NB4 (cell line): ENCODE results near the gene ZNF407.

ENCODE experiments used
- DNase-seq: peaks from one replicate; pipeline ENCODE4 v3.0.0; 2010; ENCODE audit warnings: low read depth
- H3K4me3 ChIP-seq: one replicate; pipeline ENCODE4 v1.5.1; 2011; ENCODE audit warnings: mild to moderate bottlenecking, low read depth, low read length, moderate library complexity
- MAX ChIP-seq: IDR thresholded peaks from 2 replicates; pipeline ENCODE4 v1.6.1; 2011; ENCODE audit warnings: low read depth, low read length
- MYC ChIP-seq: IDR thresholded peaks from 2 replicates; pipeline ENCODE4 v1.6.1; 2011; ENCODE audit warnings: low read depth, low read length
- POLR2A ChIP-seq: IDR thresholded peaks from 2 replicates; pipeline ENCODE4 v1.6.1; 2011; ENCODE audit warnings: mild to moderate bottlenecking; ENCODE audit not compliant: insufficient read length; ENCODE audit errors: extremely low read depth
- TF ChIP-seq, protein P1 (sequence below): IDR thresholded peaks from one replicate; pipeline ENCODE4 v1.5.1; 2012; ENCODE audit warnings: low read depth, low read length

The ZNF407 gene

DNA sequence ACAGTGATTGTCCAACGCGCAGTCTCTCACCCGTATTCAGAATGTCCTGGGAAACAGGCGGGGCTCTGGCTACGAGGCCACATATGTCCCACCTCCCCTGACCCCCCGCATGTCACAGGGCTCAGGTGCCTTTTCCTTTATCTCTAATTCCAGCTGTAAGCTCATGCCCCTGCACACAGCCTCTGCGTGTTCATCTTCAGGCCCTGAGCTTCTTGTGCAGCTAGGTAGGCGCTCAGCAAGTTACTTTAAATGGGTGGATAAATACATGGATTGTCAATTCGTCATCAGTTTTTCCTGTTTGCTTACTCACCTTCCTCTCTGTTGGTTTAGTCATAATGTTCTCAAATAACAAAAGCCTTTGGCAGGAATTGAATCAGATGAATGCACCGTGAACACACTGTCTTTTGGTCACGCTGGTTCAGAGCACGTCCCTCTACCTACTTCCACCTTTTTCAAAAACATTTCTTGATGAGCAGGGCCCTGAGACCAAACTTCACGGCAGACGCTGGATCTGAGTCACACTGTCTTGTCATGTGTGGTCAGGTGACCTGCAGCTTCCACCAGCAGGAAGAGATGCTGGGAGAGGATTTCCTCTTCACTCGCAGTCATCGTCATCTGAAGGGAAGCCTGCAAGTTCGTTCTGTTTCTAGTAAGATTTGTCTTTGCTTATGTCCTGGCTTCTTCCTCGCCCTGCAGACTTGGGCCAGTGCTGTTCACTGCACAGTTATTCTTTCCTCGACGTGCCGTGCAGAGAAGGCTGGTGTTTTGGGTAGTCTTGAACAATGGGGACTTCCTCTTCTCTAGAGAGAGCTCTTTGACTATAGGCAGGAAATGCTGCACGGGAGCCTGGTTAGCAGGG, 473.2 kb downstream of the ZNF407 start:
- peak overlapping the region; percentile 44 for H3K4me3 ChIP-seq
- DNase-seq: peak; percentile 85
- TF ChIP-seq, protein P1, sequence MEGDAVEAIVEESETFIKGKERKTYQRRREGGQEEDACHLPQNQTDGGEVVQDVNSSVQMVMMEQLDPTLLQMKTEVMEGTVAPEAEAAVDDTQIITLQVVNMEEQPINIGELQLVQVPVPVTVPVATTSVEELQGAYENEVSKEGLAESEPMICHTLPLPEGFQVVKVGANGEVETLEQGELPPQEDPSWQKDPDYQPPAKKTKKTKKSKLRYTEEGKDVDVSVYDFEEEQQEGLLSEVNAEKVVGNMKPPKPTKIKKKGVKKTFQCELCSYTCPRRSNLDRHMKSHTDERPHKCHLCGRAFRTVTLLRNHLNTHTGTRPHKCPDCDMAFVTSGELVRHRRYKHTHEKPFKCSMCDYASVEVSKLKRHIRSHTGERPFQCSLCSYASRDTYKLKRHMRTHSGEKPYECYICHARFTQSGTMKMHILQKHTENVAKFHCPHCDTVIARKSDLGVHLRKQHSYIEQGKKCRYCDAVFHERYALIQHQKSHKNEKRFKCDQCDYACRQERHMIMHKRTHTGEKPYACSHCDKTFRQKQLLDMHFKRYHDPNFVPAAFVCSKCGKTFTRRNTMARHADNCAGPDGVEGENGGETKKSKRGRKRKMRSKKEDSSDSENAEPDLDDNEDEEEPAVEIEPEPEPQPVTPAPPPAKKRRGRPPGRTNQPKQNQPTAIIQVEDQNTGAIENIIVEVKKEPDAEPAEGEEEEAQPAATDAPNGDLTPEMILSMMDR: no peak
- TF ChIP-seq MYC: peak; percentile 49; the same call in 1 of the 2 replicates

DNA sequence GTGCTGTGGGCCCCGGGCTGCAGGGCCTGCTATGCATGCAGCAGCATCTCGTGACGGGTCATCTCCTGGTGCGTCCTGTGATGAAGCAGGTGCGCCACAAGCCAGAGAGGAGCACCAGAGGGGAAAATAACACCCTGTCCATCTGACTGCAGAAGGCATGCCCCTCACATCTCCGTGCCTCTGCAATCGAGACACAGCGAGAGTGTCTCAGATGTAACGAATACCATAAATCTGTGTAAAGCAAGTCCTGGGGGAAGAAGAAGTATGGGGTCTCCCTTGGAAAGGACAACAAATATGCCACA, 473.8 kb downstream of the ZNF407 start:
- no peak for TF ChIP-seq MAX
- no peak for TF ChIP-seq POLR2A
- TF ChIP-seq MYC: no peak
- TF ChIP-seq, protein P1: no peak
- H3K4me3 ChIP-seq: no peak overlapping the region
- no peak for DNase-seq

GRCh38 chr18:75071866-75072671, 474.4 kb downstream of the ZNF407 start:
- no peak overlapping the region for H3K4me3 ChIP-seq
- peak; percentile 39 for DNase-seq
- TF ChIP-seq, protein P1: no peak
- TF ChIP-seq MYC: no peak
- TF ChIP-seq POLR2A: no peak
- no peak for TF ChIP-seq MAX

- TF ChIP-seq, protein P1: no peak
- TF ChIP-seq MYC (no peak), POLR2A (no peak), MAX (no peak)
- no peak overlapping the region for H3K4me3 ChIP-seq
- no peak for DNase-seq
Measured at GRCh38 chr18:75072672-75073371, 475.2 kb downstream of the ZNF407 start.

DNA sequence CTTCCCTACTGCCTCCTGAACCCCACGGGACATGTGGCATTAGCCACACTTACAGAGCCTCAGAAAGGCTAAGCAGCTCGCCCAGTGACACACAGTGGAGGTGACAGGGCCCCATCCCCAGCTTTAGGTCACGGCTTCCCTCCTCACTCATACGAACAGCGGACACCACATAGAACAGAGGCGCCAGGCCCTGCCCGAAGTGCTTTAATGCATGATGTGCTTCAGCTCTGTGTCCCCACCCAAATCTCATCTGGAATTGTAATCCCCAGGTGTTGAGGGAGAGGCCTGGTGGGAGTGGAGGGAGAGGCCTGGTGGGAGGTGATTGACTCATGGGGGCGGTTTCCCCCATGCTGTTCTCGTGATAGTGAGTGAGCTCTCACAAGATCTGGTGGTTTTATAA, 476.0 kb downstream of the ZNF407 start:
- TF ChIP-seq MYC: no peak
- TF ChIP-seq POLR2A: no peak
- TF ChIP-seq, protein P1: no peak
- TF ChIP-seq MAX: no peak
- H3K4me3 ChIP-seq: no peak overlapping the region
- DNase-seq: peak; percentile 7
